Measurements from ENCODE around the gene ZNF845. TPM values are rescaled to one million over a fixed set of nuclear protein-coding genes. Genes with fewer than 3 reads are reported as not detected.
"Not testable (repeated sequence)": the region's sequence is repeated elsewhere in the genome, so short reads cannot be mapped to it uniquely, and the experiment has no call there.

Gene ZNF845
- 5.2 TPM for total RNA-seq

- H3K27me3 ChIP-seq = no peaks in the 10 kb centered on the region
- peaks cover 0 to 14% of the 10 kb centered on the region in 2 donors for H3K36me3 ChIP-seq
- peak within 1 kb of the TSS; percentile 61 for H3K27ac ChIP-seq
- TF ChIP-seq CTCF (IDR thresholded peaks at IDR 0.05) = no peak
- TF ChIP-seq POLR2AphosphoS5 (IDR thresholded peaks at IDR 0.05; ENCODE audit: insufficient read depth in 1 of 2, low read depth in 1 of 2) = peak; percentile 75 to 80
- peak in 1 of 2 donors; percentile 21 for TF ChIP-seq POLR2A (IDR thresholded peaks at IDR 0.05)
- DNase-seq (ENCODE audit: extremely low spot score in 2 of 2) = peak in 1 of 2 donors; percentile 94
- peaks cover 7% of the 10 kb centered on the region for H3K4me1 ChIP-seq
- H3K9me3 ChIP-seq = no peaks in the 10 kb centered on the region
- H3K4me3 ChIP-seq = peak within 1 kb of the TSS; percentile 56 to 84
- intact Hi-C loops (cut with DNase I) = no loop called here
Measured at GRCh38 chr19:53333463-53334449, at the start of gene ZNF845. Gene ZNF845 (plus strand): TSS chr19:53333749. CDS start chr19:53341308, 7,559 bp downstream.

GRCh38 chr19:53285087-53285486, 48.5 kb upstream of the ZNF845 start:
- H3K4me1 ChIP-seq = no peaks in the 10 kb centered on the region
- no peaks in the 10 kb centered on the region for H3K9me3 ChIP-seq
- TF ChIP-seq POLR2A (IDR thresholded peaks at IDR 0.05) = no peak
- TF ChIP-seq POLR2AphosphoS5 (IDR thresholded peaks at IDR 0.05; ENCODE audit: insufficient read depth in 1 of 2, low read depth in 1 of 2) = no peak
- TF ChIP-seq CTCF (IDR thresholded peaks at IDR 0.05) = no peak
- no peak overlapping the region for H3K4me3 ChIP-seq
- H3K27ac ChIP-seq = no peak overlapping the region
- no peaks in the 10 kb centered on the region for H3K36me3 ChIP-seq
- intact Hi-C loops (cut with DNase I) = no loop called here
- DNase-seq (ENCODE audit: extremely low spot score in 2 of 2) = no peak
- H3K27me3 ChIP-seq = no peaks in the 10 kb centered on the region

GRCh38 chr19:53290758-53291549, 42.6 kb upstream of the ZNF845 start:
- intact Hi-C loops (cut with DNase I) = no loop called here

GRCh38 chr19:53294786-53295441, 38.6 kb upstream of the ZNF845 start:
- no peaks in the 10 kb centered on the region for H3K4me1 ChIP-seq
- no peaks in the 10 kb centered on the region for H3K36me3 ChIP-seq
- TF ChIP-seq POLR2AphosphoS5 (IDR thresholded peaks at IDR 0.05; ENCODE audit: insufficient read depth in 1 of 2, low read depth in 1 of 2) (no peak), POLR2A (IDR thresholded peaks at IDR 0.05) (no peak), CTCF (IDR thresholded peaks at IDR 0.05) (no peak)
- peaks cover 4% of the 10 kb centered on the region for H3K9me3 ChIP-seq
- H3K27ac ChIP-seq = no peak overlapping the region
- DNase-seq (ENCODE audit: extremely low spot score in 2 of 2) = no peak
- no peak overlapping the region for H3K4me3 ChIP-seq
- no peaks in the 10 kb centered on the region for H3K27me3 ChIP-seq
- intact Hi-C loops (cut with DNase I) = no loop called here

More at GRCh38 chr19:53290758-53291549, 42.6 kb upstream of the ZNF845 start:
- Histone ChIP-seq H3K9me3 (peaks cover 4% of the 10 kb centered on the region), H3K4me3 (no peak overlapping the region), H3K27ac (no peak overlapping the region), H3K36me3 (no peaks in the 10 kb centered on the region), H3K4me1 (no peaks in the 10 kb centered on the region), H3K27me3 (no peaks in the 10 kb centered on the region)
- TF ChIP-seq CTCF (IDR thresholded peaks at IDR 0.05) = no peak
- no peak for TF ChIP-seq POLR2AphosphoS5 (IDR thresholded peaks at IDR 0.05; ENCODE audit: insufficient read depth in 1 of 2, low read depth in 1 of 2)
- no peak for TF ChIP-seq POLR2A (IDR thresholded peaks at IDR 0.05)
- no peak for DNase-seq (ENCODE audit: extremely low spot score in 2 of 2)

GRCh38 chr19:53301341-53301740, 32.2 kb upstream of the ZNF845 start:
- H3K4me3 ChIP-seq; H3K27ac ChIP-seq; intact Hi-C loops (cut with DNase I); H3K36me3 ChIP-seq; H3K9me3 ChIP-seq; H3K4me1 ChIP-seq; H3K27me3 ChIP-seq; DNase-seq (ENCODE audit: extremely low spot score in 2 of 2): not testable (repeated sequence)

Measured in vagina (tissue), 2 donors.